Activated B cell treated with CpG ODN at 0.5 μM for 24 hours (primary cell): ENCODE data around the gene HCAR3. TPM values are rescaled to one million over a fixed set of nuclear protein-coding genes. Genes with fewer than 3 reads are reported as not detected.

Source experiments
- ATAC-seq: fragments of 200-7000 bp; cut with Tn5 transposase; one replicate; pipeline ENCODE4 v1.10.0; 2021; ENCODE audit warnings: low read depth, mild to moderate bottlenecking, moderate library complexity
- CTCF ChIA-PET: fragments of 350-600 bp; sonication (Branson Sonifier 250); formaldehyde crosslinking; loops from one replicate; lab custom pipeline; 2021; ENCODE audit warnings: antibody characterized with exemption; lab: Charles Lee
- POLR2A ChIA-PET: fragments of 350-600 bp; sonication (Branson Sonifier 250); formaldehyde crosslinking; loops from one replicate; lab custom pipeline; 2021; ENCODE audit warnings: antibody characterized with exemption; lab: Charles Lee
- DNase-seq: peaks from one replicate; pipeline ENCODE4 v3.0.0; 2022
- H3K27ac Mint-ChIP-seq: one replicate; pipeline ENCODE4 v1.8.0; 2020; ENCODE audit warnings: mixed read lengths
- H3K27me3 Mint-ChIP-seq: one replicate; pipeline ENCODE4 v1.8.0; 2021; ENCODE audit warnings: mixed read lengths
- H3K36me3 Mint-ChIP-seq: one replicate; pipeline ENCODE4 v1.8.0; 2021; ENCODE audit warnings: low read depth, mixed read lengths
- H3K4me1 Mint-ChIP-seq: one replicate; pipeline ENCODE4 v1.8.0; 2021; ENCODE audit warnings: mixed read lengths
- H3K4me3 Mint-ChIP-seq: one replicate; pipeline ENCODE4 v1.8.0; 2020; ENCODE audit warnings: mild to moderate bottlenecking, mixed read lengths
- H3K9me3 Mint-ChIP-seq: one replicate; pipeline ENCODE4 v1.8.0; 2020; ENCODE audit warnings: mixed read lengths
- CTCF ChIP-seq: fragments of 200-600 bp; IDR thresholded peaks from one replicate; pipeline ENCODE4 v1.8.0; 2022; ENCODE audit warnings: antibody characterized with exemption, mild to moderate bottlenecking
- intact Hi-C: fragments of 100-400 bp; cut with micrococcal nuclease; formaldehyde crosslinking; loops from one replicate; pipeline ENCODE4 v1.15.1; 2024
- total RNA-seq: library from RNA; stranded (reverse); gene quantifications from 2 replicates; pipeline ENCODE4 v1.2.3, GENCODE V29; 2022

Gene HCAR3
- total RNA-seq, 1 donor from 2014 or later = not detected

- Mint-ChIP-seq H3K36me3 (peaks cover 21% of the 10 kb centered on the region), H3K27ac (peak overlapping the region; percentile 11), H3K4me1 (peaks cover 36% of the 10 kb centered on the region), H3K4me3 (no peak overlapping the region), H3K9me3 (no peaks in the 10 kb centered on the region), H3K27me3 (no peaks in the 10 kb centered on the region)
- intact Hi-C loops = loop anchor here (2.0 to 10.0 kb wide), 2 partner anchors 23 to 485 kb away; partner anchors contain the start of genes MPHOSPH9 and MTRFR
- ChIA-PET POLR2A (interaction anchor here (1.0 kb wide), 1 partner anchor 111 kb away, joined by 3 read pairs; no protein-coding TSS in a partner anchor), CTCF (no interaction called here)
- no peak for TF ChIP-seq CTCF
- ATAC-seq (no peak), DNase-seq (no peak)
These were observed 33.1 kb upstream of the HCAR3 start for GRCh38 chr12:122749569-122750332.

GRCh38 chr12:122747224-122748135 is 30.9 kb upstream of the HCAR3 start:
- Mint-ChIP-seq H3K27ac (no peak overlapping the region), H3K4me1 (peaks cover 18% of the 10 kb centered on the region), H3K4me3 (no peak overlapping the region), H3K27me3 (no peaks in the 10 kb centered on the region), H3K36me3 (no peaks in the 10 kb centered on the region), H3K9me3 (no peaks in the 10 kb centered on the region)
- DNase-seq (no peak), ATAC-seq (no peak)
- intact Hi-C loops = no loop called here
- TF ChIP-seq CTCF = no peak
- ChIA-PET POLR2A (interaction anchor here (0.6 kb wide), 2 partner anchors 20 to 36 kb away, joined by 3 to 5 read pairs; no protein-coding TSS in a partner anchor), CTCF (no interaction called here)

- ChIA-PET POLR2A (interaction anchor here (0.7 kb wide), 1 partner anchor 150 kb away, joined by 6 read pairs; no protein-coding TSS in a partner anchor), CTCF (no interaction called here)
- H3K4me3 Mint-ChIP-seq = no peak overlapping the region
- ATAC-seq = no peak
- DNase-seq = no peak
- no peaks in the 10 kb centered on the region for H3K4me1 Mint-ChIP-seq
- H3K9me3 Mint-ChIP-seq = no peaks in the 10 kb centered on the region
- intact Hi-C loops = no loop called here
- H3K36me3 Mint-ChIP-seq = no peaks in the 10 kb centered on the region
- no peak overlapping the region for H3K27ac Mint-ChIP-seq
- TF ChIP-seq CTCF = no peak
- no peaks in the 10 kb centered on the region for H3K27me3 Mint-ChIP-seq
These were observed 27.4 kb upstream of the HCAR3 start for GRCh38 chr12:122743895-122744525.

- Mint-ChIP-seq H3K4me1 (no peaks in the 10 kb centered on the region), H3K4me3 (no peak overlapping the region), H3K27ac (no peak overlapping the region), H3K9me3 (no peaks in the 10 kb centered on the region), H3K36me3 (no peaks in the 10 kb centered on the region), H3K27me3 (no peaks in the 10 kb centered on the region)
- ATAC-seq = no peak
- ChIA-PET CTCF (no interaction called here), POLR2A (interaction anchor here (0.8 kb wide), 1 partner anchor 473 kb away, joined by 3 read pairs; no protein-coding TSS in a partner anchor)
- intact Hi-C loops = no loop called here
- no peak for TF ChIP-seq CTCF
- no peak for DNase-seq
These were observed 23.7 kb upstream of the HCAR3 start for GRCh38 chr12:122740351-122740750.
